ENCODE measurements around the gene CCN5.
"Not testable (repeated sequence)": the region's sequence is repeated elsewhere in the genome, so short reads cannot be mapped to it uniquely, and the experiment has no call there.

Gene CCN5

GRCh38 chr20:44695295-44695673, 19.9 kb upstream of the CCN5 start:
- no peak for DNase-seq (ENCODE audit: low spot score)

GRCh38 chr20:44695674-44696300, 19.4 kb upstream of the CCN5 start:
- no peak for DNase-seq (ENCODE audit: low spot score)

GRCh38 chr20:44696315-44696714, 18.9 kb upstream of the CCN5 start:
- DNase-seq (ENCODE audit: low spot score): no peak

GRCh38 chr20:44697041-44697440, 18.1 kb upstream of the CCN5 start:
- not testable (repeated sequence) for DNase-seq (ENCODE audit: low spot score)

- no peak for DNase-seq (ENCODE audit: low spot score)
These were observed 16.8 kb upstream of the CCN5 start for GRCh38 chr20:44698351-44698750.

GRCh38 chr20:44700306-44700705, 14.9 kb upstream of the CCN5 start:
- DNase-seq (ENCODE audit: low spot score): no peak

- no peak for DNase-seq (ENCODE audit: low spot score)
These were observed 13.9 kb upstream of the CCN5 start for GRCh38 chr20:44701118-44701857.

GRCh38 chr20:44701858-44702256, 13.3 kb upstream of the CCN5 start:
- no peak for DNase-seq (ENCODE audit: low spot score)

- DNase-seq (ENCODE audit: low spot score): no peak
These were observed 12.4 kb upstream of the CCN5 start for GRCh38 chr20:44702776-44703175.

GRCh38 chr20:44703183-44703925, 11.8 kb upstream of the CCN5 start:
- no peak for DNase-seq (ENCODE audit: low spot score)

- no peak for DNase-seq (ENCODE audit: low spot score)
These were observed 11.1 kb upstream of the CCN5 start for GRCh38 chr20:44703956-44704488.

- DNase-seq (ENCODE audit: low spot score): no peak
These were observed 10.6 kb upstream of the CCN5 start for GRCh38 chr20:44704551-44704971.

- DNase-seq (ENCODE audit: low spot score): no peak
These were observed 9.6 kb upstream of the CCN5 start for GRCh38 chr20:44705364-44706094.

GRCh38 chr20:44706301-44707017, 8.7 kb upstream of the CCN5 start:
- no peak for DNase-seq (ENCODE audit: low spot score)

GRCh38 chr20:44707018-44707579, 8.1 kb upstream of the CCN5 start:
- DNase-seq (ENCODE audit: low spot score): no peak

- DNase-seq (ENCODE audit: low spot score): no peak
These were observed 5.8 kb upstream of the CCN5 start for GRCh38 chr20:44709380-44709779.

- no peak for DNase-seq (ENCODE audit: low spot score)
These were observed 5.4 kb upstream of the CCN5 start for GRCh38 chr20:44709797-44710196.

- no peak for DNase-seq (ENCODE audit: low spot score)
These were observed 3.9 kb upstream of the CCN5 start for GRCh38 chr20:44711237-44711636.

- no peak for DNase-seq (ENCODE audit: low spot score)
These were observed 968 bp upstream of the CCN5 start for GRCh38 chr20:44714102-44714700.

GRCh38 chr20:44715499-44716308, 535 bp downstream of the CCN5 start:
- no peak for DNase-seq (ENCODE audit: low spot score)
